ENCODE data around the gene GPAM.
"Not testable (repeated sequence)": the region's sequence is repeated elsewhere in the genome, so short reads cannot be mapped to it uniquely, and the experiment has no call there.

GPAM gene

GRCh38 chr10:112140110-112140970 is 43.2 kb downstream of the GPAM start:
- peak; percentile 40 to 93 (median 65) for DNase-seq

GRCh38 chr10:112139176-112139575 is 44.4 kb downstream of the GPAM start:
- peak in 1 of 10 donors; percentile 43 for DNase-seq
- intact Hi-C loops (cut with DNase I): loop anchor here (10.0 kb wide), 1 partner anchor 1394 kb away; no protein-coding TSS in a partner anchor

More at GRCh38 chr10:112140110-112140970, 43.2 kb downstream of the GPAM start:
- intact Hi-C loops (cut with DNase I): no loop called here

GRCh38 chr10:112137154-112137987 is 46.2 kb downstream of the GPAM start:
- peak; percentile 59 to 97 (median 84) for DNase-seq
- intact Hi-C loops (cut with DNase I): loop anchor here (1.0 to 10.0 kb wide), 3 partner anchors 177 to 1393 kb away; no protein-coding TSS in a partner anchor

- intact Hi-C loops (cut with DNase I): loop anchor here (1.0 to 10.0 kb wide), 3 partner anchors 178 to 1392 kb away; no protein-coding TSS in a partner anchor
- peak in 3 of 10 donors; percentile 11 to 31 (median 29) for DNase-seq
These were observed 46.9 kb downstream of the GPAM start for GRCh38 chr10:112136486-112137153.

- intact Hi-C loops (cut with DNase I): loop anchor here (2.0 to 10.0 kb wide), 2 partner anchors 179 to 1391 kb away; no protein-coding TSS in a partner anchor
- DNase-seq: no peak
These were observed 48.0 kb downstream of the GPAM start for GRCh38 chr10:112135604-112136003.

GRCh38 chr10:112132435-112132834 is 51.1 kb downstream of the GPAM start:
- no peak for DNase-seq
- intact Hi-C loops (cut with DNase I): loop anchor here (10.0 kb wide), 1 partner anchor 1388 kb away; no protein-coding TSS in a partner anchor

- DNase-seq: no peak
- intact Hi-C loops (cut with DNase I): loop anchor here (10.0 kb wide), 1 partner anchor 1387 kb away; no protein-coding TSS in a partner anchor
These were observed 51.6 kb downstream of the GPAM start for GRCh38 chr10:112131996-112132395.

- intact Hi-C loops (cut with DNase I): loop anchor here (10.0 kb wide), 1 partner anchor 1387 kb away; no protein-coding TSS in a partner anchor
- no peak for DNase-seq
These were observed 52.2 kb downstream of the GPAM start for GRCh38 chr10:112131346-112131745.

- intact Hi-C loops (cut with DNase I): no loop called here
- DNase-seq: no peak
These were observed 56.7 kb downstream of the GPAM start for GRCh38 chr10:112126901-112127300.

GRCh38 chr10:112126172-112126571 is 57.4 kb downstream of the GPAM start:
- DNase-seq: no peak
- intact Hi-C loops (cut with DNase I): no loop called here

GRCh38 chr10:112124866-112125265 is 58.7 kb downstream of the GPAM start:
- DNase-seq: no peak
- intact Hi-C loops (cut with DNase I): no loop called here

GRCh38 chr10:112122827-112123226 is 60.7 kb downstream of the GPAM start:
- no peak for DNase-seq
- intact Hi-C loops (cut with DNase I): no loop called here

GRCh38 chr10:112120491-112120890 is 63.1 kb downstream of the GPAM start:
- DNase-seq: no peak
- intact Hi-C loops (cut with DNase I): no loop called here

- peak in 4 of 10 donors; percentile 17 to 34 (median 20) for DNase-seq
These were observed 67.7 kb downstream of the GPAM start for GRCh38 chr10:112115781-112116385.

GRCh38 chr10:112109779-112110178 is 73.8 kb downstream of the GPAM start:
- DNase-seq; intact Hi-C loops (cut with DNase I): not testable (repeated sequence)

More at GRCh38 chr10:112115781-112116385, 67.7 kb downstream of the GPAM start:
- intact Hi-C loops (cut with DNase I): no loop called here
